HUDEP-2 (cell line): ENCODE data around the gene SLC24A4.

Experiments used
- DNase-seq, 76 experiments: peaks; one replicate each; lab custom pipeline; 2025; ENCODE audit not compliant: unreplicated experiment in 76 of 76; lab: John Stamatoyannopoulos, UW

The SLC24A4 gene

DNA sequence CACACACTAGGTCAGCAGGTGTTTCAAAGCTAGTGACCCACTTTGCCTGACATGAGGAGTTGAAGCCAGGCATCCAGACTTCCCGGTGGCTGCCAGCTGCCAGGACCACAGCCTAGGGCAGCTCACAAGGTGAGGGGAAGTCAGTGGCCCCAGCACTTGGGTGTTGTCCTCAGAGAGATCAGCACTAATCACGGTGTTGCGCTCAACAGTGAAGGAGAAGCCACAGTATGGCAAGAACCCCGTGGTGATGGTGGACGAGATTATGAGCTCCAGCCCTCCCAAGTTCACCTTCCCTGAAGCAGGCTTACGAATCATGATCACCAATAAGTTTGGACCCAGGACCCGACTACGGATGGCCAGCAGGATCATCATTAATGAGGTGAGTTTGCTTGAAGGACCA lies 130.7 kb downstream of the SLC24A4 start:
- no peak for DNase-seq

DNA sequence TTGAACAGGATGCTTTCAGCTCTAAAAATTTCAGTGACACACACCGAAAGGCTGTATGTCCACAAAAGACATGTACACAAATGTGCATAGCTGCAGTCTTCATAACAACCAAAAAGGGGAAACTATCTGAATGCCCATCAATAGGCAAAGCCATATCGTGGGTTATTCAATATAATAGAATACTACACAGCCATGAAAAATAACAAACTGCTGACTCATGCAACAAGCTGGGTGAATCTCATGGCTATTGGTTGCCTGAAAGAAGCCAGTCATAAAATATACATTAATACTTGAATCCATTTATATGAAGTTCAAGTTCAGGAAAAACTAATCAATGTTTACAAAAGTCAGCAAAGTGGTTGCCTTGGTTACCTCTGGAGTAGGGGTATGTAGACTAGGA lies 132.3 kb downstream of the SLC24A4 start:
- DNase-seq, result no peak

DNA sequence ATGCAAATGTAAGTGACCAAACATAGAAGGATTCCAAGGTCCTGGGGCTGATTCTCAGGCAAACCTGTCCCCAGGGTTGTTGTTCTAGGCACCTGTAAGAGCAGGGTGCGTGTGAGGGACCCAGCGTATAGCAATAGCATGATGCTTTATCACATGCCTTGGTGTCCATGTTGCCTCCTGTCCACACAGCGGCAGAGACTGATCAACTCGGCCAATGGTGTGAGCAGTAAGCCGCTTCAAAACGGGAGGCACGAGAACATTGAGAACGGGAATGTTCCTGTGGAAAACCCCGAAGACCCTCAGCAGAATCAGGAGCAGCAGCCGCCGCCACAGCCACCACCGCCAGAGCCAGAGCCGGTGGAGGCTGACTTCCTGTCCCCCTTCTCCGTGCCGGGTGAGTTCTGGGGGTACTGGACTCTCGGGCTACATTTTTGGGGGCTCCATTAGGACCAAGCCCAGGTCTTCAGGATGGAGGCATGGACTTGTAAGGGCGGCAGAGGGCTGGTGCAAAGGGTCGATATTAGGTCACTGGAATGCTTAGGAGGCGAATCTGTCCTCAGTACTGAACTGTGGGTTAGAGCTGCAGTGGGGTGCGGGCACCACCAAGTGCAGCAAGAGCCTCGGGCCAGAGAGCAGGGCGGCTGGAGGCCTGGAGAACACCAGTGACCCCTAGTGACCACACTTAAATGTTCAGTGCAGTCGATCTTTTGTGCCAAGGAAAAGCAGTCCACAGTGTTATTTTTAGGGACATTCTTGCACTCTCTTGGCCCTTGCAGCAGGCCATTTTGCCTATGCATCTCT lies 133.4 kb downstream of the SLC24A4 start:
- DNase-seq, result peak in 34 of 76 experiments; percentile 1 to 67 (median 18)

DNA sequence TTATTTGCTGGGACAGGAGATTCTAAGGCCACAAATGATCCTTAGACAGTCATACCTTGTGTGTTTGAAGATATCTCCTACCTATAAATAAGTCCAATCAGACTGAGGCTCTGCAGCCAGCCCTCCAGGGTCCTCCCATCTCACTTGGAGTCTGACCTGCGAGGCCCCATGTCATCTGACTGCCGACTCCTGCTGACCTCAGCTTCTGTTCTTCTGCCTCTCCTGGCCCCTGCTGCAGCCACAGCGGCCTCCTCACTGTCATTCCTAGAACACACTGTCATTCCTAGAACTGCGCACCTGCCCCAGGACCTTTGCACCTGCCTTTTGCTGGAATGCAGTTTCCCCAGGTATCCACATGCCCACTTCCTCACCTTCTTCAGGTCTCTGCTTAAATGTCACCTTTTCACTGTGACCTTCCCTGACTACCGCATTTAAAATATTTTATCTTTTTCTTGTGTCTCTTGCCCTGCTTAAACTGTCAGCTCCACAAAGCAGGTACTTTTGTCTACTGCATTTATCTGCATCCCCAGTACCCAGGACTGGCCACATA lies 134.1 kb downstream of the SLC24A4 start:
- DNase-seq, result no peak

DNA sequence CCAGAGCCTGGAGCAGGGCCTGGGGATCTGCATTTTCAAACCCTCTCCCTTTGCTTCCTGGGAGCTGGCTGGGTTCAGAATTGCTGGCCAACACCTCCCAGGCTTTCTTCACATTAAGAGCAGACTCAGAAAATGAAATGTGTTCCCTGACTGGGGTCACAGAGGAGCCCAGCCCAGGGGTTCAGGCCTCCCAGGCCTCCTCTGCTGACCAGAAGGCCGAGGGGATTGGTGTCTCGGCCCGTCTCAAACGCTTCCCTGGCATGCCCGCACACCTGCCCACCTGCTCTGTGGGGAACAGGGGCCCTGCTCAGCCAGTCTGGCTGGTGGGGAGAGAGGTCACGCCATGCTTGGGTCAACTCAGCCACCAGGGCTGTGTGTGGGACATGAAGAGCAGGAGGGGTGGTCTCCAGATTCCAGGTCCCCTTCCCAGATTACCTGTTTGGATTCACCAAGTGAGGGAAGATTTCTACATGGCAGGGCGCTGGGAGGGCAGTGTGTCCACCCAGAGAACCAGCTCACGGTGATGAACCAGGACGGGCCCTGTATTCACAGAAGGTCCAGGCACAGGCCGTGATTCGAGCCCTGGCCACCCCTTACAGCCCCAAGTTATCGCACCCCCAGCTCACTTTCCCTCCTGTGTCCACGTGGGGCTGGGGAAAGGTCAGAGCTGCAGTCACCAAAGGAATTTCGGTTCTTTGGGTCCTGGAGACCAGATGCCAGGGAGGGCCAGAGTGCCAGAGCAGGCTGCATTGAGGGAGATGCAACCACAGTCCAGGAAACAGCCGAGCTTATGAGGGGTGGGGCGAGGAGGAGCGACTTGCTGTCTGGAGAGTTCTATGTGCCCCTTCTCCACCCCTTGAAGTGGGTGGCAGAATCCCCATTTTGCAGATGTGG lies 135.4 kb downstream of the SLC24A4 start:
- no peak for DNase-seq

DNA sequence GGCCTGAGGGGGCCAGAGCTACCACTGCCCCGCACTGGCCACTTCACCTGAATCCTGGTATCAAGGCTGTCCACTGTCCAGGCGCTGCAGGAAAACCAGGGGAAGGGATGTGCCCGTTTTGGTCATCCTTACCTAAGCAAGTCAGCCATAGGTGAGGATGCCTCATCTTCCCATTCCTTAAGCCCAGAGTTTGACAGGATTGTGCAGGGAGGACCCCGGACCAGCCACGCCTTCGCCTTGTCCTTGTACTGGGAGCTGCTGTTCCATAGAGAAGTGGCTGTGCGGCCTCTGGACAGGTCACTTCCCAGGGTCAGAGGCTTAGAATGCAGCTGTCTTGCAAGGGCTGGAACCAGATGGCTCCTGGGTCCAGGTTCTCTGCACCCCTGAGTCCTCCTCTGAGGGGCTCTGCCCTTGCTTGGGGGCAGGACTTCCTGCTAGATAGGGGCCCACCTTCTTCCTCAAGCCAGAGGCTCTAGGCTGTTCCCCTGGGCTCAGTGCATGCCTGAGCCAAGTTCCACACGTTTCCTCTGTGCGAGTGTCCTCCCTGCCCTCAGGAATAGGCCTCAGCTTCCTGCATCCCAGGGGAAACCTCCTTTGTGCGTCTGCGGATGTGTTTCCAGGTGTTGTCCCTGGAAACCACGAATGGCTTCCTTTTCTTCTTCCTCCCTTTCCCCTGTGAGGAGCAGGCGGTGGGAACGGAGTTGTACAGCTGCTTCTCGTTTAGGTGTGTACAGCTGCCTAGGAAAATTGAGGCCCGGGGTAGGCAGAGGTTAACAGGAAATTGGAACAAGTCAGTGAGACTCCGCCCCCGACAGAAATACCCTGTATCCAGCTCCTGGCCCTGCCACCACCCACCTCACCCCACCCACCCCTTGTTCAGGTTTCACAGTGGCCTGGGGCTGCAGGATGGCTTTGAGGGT lies 136.3 kb downstream of the SLC24A4 start:
- DNase-seq, result no peak

DNA sequence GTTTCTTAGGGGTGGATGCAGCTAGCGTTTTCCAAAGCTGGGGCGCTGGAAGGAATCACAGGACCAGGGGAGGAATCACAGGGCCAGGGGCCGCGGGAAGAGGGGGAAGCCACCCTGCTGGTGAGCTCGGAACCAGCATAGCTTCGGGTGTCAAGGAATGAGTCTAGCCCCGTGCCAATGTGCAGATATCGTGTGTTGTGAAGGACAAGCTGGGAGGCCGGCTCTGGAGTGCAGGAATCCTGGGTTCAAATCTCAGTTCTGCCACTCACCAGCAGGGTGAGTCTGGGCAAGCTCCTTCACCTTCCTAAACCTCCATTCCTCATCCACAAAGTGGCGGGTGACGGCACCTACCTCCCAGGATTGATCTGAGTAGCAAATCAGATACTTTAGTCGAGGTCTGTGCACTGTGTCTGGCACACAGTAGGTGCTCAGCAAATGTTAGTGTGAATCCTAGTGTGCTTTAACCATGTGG lies 137.0 kb downstream of the SLC24A4 start:
- DNase-seq, result no peak

DNA sequence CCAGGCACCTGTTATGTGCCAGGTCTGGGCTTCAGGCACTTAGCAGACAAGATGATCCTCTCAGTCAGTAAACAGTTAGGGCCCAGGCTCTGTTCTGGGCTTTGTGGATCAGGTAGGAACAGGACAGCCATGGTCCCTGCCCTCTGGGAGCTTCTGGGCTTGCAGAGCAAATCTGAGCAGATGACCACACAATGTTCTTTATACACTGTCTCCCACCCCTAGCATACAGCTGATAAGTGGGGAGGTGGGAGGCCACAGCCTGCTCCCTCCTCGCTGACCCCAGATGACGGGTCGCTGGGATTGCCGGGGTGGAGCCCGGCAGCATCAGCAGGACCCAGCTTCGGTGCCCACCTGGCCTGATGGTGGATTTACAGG lies 137.6 kb downstream of the SLC24A4 start:
- no peak for DNase-seq

DNA sequence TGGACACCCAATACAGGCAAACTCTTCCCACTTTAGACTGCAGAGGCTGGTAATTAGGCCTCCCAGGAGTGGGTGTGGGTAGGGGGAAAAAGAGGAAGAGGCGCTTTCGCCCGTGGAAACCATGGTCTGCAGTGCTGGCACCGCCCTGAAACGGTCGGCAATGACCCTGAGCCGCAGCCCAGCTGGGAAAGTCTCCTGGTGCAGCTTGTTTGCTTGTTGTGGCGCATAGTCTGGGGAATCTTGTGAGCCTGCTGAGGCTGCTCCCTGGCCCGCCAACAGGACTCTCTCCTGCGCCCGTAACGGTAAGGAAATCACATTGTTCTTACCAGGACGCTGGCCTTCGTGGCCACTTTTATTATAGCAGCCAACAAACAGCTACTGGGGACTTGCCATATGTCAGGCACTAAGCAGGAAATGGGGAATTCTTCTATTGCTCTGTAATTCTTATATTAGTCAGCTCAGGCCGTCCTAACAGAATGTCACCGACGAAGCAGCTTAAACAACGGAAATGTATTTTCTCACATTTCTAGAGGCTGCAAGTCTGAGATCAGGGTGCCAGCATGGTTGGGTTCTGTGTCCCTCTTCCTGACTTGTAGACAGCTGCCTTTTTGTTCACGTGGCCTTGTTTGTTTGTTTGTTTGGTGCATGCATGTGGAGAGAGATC lies 138.1 kb downstream of the SLC24A4 start:
- no peak for DNase-seq

DNA sequence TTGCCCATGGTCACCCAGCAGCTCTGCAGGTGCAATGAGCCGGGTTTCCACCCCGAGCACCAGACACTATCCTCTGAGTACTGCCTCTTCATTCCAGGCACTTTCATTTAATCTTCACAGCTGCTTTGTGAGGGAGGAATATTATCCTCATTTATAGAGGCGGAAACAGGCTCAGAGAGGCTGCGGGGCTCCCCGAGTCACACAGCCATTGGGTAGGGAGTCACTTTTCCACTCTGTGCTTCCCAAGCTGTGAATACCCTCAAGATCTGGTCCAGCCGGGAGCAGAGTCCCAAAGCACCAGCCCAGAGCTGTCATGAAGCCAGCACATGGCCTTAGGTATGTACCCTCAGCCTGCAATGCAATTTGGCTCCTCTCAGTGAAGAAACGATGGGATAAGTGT lies 138.9 kb downstream of the SLC24A4 start:
- no peak for DNase-seq

DNA sequence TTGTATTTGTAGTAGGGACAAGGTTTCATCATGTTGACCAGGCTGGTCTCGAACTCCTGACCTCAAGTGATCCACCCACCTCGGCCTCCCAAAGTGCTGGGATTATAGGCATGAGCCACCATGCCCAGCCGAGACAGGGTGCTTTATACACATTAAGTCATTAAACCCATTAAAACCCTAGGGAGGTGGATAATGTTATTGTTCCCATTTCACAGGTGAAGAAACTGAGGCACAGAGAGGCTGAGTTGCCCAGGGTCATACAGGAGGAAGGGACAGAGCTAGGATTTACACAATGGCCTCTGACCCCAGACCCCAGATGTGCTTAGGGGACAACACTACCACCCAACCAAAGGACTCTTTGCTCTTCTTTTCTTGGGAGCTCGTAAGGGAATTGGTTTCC lies 139.6 kb downstream of the SLC24A4 start:
- DNase-seq, result no peak

DNA sequence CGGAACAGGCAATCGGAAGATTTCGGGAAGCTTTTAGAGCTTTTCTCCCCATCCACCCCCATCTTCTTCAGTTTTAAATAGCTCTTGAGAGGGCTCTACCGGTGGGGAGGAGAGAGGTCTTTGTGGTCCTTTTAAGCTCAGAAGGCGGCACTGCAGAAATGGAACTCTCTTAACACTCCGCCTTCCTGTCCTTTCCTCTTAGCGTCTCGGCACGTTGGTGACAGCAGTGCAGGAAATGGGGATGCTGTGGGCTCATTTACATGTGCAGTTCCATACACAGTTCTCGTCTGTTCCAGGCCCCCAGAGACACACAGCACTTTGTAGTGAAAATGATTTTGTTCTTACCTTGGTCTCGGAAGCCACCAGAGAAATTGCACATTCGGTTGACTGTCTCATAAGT lies 140.2 kb downstream of the SLC24A4 start:
- no peak for DNase-seq

DNA sequence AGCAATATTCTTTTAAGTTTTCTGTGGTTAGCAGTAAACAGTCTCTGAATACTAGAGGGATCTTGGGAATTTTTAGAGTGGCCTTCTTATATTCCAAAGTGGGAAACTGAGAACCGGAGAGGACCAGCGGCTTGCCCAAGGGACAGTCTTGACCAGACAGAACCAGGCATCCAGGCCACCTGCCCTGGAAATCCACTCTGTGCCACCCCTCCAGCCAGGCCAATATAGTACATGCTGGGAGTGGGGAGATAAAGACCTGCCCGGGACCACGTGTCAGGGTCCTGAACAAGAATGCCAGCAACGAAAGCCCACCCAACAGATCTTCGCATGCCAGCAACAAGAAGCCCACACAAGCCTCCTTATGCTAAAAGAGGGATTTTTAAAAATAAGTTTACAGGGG lies 141.2 kb downstream of the SLC24A4 start:
- DNase-seq, result no peak

DNA sequence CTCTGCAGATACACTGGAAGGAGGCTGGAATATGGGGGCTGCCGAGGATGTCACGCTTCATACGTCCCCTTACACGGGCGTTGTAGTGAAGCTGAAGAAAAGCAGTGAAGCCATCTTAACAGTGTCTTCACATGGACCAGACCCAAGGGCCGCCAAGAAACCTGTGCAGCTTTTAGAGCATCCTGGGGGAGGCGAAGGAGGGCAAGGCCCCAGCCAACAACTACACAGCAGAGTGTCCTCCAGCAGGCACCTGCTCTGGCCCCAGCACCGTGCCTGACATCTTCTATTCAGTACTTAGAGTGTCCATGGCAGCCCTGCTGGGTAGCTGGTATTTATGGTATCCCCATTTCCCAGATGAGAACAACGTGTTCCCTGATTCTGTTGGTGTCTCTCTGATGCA lies 141.8 kb downstream of the SLC24A4 start:
- DNase-seq, result no peak

DNA sequence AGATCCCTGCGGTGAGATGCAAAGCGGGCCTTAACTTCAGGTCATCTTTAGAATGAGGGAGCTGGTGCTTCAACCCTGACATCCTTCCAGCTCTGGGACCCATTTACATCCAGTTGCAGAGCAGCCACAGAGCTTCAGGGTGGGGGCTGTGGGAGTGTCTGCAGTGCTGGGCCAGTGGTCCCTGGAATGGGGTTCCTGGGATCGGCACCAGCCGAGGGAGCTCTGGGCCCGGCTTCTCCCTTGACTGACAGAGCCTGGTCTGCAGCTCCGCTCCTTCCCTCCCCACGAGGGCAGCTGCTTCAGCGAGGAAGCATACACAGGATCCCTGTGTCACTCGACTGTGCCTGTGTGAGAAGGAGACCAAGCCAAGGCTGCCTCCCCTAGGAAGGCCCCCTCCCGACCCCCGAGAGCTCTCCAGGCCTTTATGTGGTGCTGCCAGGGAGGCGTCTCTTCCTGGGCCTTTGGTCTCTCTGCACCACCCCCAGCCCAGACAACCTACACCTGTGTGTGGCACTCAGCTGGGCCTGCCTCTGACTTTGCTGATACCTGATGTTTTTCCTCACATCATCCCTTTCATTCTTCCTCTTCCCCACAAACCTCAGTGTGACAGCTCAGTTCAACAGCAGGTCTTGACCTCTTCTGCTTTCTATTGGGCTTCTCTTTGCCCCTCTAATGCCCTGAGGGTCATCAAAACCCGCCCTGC lies 142.5 kb downstream of the SLC24A4 start:
- DNase-seq, result no peak

DNA sequence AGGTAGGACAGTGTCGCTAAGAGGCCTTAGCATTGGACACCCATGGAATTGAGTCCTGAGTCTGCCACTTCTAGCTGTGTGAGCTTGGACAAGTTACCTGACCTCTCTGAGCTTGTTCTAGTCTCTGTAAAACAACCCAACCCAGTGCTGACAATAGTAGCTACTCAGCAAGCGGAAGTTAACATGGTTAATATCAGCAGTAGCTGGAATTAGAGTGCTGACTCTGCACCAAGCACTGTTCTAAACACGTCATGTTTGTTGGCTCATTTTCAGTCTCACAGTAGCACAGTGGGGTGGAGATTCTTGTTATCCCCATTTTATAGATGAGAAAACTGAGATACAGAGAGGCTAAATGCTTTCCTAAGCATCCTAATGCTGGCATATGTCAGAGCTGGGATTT lies 143.1 kb downstream of the SLC24A4 start:
- DNase-seq, result no peak

DNA sequence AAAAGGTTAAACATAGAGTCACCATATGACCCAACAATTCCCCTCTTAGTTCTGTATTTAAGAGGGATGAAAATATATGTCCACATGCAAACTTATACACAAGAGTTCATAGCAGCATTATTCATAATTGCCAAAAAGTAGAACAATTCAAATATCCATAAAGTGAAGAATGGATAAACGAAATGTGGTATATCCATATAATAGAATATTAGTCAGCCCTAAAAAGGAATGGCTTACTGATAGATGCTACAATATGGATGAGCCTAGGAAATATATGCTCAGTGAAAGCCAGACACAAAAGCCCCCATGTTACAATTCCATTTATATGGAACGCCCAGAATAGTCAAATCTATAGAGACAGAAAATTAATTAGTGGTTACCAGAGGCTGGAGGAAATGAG lies 146.6 kb downstream of the SLC24A4 start:
- DNase-seq, result no peak

DNA sequence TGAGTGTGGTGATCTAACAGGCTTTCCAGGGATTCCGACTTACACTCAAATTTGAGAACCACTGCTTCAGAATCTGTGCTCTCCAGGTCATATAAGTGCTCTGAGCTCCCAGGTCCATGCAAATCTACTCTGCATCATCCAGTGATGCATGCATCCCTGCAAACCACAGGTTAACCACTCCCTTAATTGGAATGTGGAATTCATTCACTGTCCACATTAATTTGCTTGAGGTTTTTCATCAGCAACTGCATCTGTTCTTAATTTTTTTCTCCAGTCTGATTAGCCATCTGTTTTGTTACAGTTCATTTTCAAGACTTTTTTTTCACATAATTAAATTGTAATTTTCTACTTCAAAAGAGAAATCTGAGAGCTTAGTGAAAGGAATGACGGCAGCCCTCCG lies 147.2 kb downstream of the SLC24A4 start:
- no peak for DNase-seq

DNA sequence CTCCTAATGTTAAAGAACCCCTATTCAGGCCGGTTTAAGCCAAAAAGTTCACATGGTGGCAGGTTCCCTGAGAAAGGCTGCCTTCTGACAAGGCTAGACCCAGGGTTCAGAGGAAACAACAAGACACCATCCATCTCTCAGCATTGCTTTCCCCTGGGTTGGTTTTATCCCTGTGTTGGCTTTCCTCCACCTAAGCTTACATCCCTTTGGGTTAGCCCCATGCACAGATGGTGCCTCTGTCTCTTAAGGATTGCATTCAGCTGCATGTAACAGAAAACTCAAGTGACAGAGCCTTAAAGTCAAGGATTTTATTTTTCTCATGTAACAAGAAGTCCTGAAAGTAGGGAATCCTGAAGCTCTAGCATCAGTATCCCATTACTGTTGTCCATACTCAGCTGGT lies 147.8 kb downstream of the SLC24A4 start:
- no peak for DNase-seq
